Inflammatory macrophage treated with lipopolysaccharide for 1 hour (primary cell): ENCODE measurements around the gene GLI1.
"Not testable (repeated sequence)": the region's sequence is repeated elsewhere in the genome, so short reads cannot be mapped to it uniquely, and the experiment has no call there.

Source experiments
- DNase-seq, 2 donors: peaks; one replicate each; pipeline ENCODE4 v3.0.0-alpha.2; 2020 to 2022

Gene GLI1

GRCh38 chr12:57500213-57500612 is 40.6 kb downstream of the GLI1 start:
- no peak for DNase-seq

- DNase-seq, result not testable (repeated sequence)
Measured at GRCh38 chr12:57502311-57502969, 42.9 kb downstream of the GLI1 start.

- not testable (repeated sequence) for DNase-seq
Measured at GRCh38 chr12:57506541-57506940, 47.0 kb downstream of the GLI1 start.

DNA sequence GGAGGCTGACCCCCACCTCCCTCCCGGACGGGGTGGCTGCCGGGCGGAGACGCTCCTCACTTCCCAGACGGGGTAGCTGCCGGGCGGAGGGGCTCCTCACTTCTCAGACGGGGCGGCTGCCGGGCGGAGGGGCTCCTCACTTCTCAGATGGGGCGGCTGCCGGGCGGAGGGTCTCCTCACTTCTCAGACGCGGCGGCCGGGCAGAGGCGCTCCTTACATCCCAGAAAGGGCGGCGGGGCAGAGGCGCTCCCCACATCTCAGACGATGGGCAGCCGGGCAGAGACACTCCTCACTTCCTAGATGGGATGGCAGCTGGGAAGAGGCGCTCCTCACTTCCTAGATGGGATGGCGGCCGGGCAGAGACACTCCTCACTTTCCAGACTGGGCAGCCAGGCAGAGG is 48.2 kb downstream of the GLI1 start:
- DNase-seq, result not testable (repeated sequence)

DNA sequence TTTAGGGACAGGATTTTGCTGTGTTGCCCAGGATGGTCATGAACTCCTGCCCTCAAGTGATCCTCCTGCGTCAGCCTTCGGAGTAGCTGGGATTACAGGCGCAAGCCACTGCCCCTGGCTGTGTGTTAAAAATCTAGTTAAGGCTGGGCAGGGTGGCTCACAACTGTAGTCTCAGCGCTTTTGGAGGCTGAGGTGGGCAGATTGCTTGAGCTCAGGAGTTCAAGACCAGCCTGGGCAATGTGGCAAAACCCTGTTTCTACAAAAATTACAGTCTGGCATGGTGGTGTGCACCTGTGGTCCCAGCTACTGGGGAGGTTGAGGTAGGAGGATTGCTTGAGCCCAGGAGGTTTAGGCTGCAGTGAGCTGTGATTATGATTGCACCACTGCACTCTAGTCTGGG is 51.6 kb downstream of the GLI1 start:
- no peak for DNase-seq

DNA sequence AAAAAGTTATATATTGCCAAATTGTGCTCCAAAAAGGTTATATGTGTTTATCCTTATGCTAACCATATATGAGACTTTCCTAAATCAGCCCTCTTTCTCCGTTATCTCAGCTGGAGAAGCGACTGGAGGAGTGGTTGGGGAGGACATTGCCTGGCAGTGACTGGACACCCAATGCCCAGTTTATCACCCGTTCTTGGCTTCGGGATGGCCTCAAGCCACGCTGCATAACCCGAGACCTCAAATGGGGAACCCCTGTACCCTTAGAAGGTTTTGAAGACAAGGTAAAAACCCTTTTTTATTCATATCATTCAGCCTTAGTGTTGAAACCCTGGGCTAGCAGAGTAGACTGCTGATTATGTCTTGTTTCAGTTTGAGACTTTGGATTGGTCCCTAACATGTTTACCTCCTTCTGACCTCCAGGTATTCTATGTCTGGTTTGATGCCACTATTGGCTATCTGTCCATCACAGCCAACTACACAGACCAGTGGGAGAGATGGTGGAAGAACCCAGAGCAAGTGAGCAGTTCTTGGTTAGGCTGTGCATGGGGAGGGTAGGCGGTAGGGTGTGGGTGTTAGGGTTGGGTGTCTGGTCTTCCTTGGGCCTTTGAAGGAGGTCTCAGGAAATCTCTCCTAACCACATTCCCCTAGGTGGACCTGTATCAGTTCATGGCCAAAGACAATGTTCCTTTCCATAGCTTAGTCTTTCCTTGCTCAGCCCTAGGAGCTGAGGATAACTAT is 52.2 kb downstream of the GLI1 start:
- no peak for DNase-seq

- DNase-seq, result no peak
Measured at GRCh38 chr12:57512665-57513064, 53.1 kb downstream of the GLI1 start.

DNA sequence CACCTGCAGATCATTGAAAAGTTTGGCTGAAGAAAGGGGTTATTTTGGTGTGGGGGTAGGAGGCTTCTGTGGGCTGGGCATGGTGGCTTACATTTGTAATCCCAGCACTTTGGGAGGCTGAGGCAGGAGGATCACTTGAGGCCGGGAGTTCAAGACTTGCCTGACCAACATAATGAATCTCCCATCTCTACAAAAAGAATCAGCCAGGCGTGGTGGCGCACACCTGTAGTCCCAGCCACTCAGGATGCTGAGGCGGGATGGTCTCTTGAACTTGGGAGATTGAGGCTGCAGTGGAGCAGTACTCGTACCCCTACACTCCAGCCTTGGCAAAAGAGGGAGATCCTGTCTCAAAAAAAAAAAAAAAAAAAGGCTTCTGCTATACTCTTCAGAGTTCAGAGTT is 53.7 kb downstream of the GLI1 start:
- no peak for DNase-seq

- DNase-seq, result not testable (repeated sequence)
Measured at GRCh38 chr12:57513677-57514076, 54.1 kb downstream of the GLI1 start.

- not testable (repeated sequence) for DNase-seq
Measured at GRCh38 chr12:57514246-57514645, 54.7 kb downstream of the GLI1 start.

DNA sequence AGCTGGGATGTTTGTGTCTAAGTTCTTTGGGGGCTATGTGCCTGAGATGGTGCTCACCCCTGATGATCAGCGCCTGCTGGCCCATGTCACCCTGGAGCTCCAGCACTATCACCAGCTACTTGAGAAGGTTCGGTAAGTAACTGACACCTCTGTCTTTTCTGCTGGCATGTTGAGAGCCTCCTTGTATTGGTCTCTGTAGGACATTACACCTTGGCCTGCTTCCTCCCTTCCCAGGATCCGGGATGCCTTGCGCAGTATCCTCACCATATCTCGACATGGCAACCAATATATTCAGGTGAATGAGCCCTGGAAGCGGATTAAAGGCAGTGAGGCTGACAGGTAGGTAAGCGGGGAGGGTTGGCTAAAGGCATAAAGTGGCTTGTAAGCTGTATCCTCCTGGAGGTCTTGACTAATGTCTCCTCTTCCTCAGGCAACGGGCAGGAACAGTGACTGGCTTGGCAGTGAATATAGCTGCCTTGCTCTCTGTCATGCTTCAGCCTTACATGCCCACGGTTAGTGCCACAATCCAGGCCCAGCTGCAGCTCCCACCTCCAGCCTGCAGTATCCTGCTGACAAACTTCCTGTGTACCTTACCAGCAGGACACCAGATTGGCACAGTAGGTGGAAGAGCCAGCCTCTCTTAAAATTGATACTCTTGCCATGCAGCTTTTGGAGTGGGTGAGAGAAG is 55.3 kb downstream of the GLI1 start:
- DNase-seq, result no peak

DNA sequence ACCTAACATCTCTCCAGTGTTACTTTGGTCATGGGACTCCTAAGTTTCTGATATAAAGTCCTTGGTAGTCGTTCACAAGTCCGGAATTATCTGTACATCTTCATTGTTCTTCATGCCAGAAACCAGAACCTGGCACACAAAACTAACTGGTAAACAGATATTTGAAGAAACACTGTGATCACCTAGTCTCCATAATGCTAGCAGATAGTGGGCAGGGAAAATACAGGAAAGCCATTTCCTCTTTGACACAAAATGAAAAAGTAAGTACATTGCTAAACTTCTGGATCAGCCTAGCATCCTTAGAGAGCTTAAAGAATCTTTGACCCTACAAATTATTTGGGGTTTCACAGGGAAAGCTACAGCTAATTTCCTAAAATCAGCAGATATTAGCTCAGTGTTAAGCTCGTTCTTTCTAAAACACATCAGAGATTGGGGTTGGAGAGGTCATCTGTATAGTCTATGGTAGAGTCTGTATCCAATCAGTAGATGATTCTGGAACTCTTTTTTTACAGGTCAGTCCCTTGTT is 55.9 kb downstream of the GLI1 start:
- DNase-seq, result no peak

GRCh38 chr12:57515934-57516541 is 56.5 kb downstream of the GLI1 start:
- DNase-seq, result no peak

GRCh38 chr12:57516617-57517153 is 57.1 kb downstream of the GLI1 start:
- no peak for DNase-seq

DNA sequence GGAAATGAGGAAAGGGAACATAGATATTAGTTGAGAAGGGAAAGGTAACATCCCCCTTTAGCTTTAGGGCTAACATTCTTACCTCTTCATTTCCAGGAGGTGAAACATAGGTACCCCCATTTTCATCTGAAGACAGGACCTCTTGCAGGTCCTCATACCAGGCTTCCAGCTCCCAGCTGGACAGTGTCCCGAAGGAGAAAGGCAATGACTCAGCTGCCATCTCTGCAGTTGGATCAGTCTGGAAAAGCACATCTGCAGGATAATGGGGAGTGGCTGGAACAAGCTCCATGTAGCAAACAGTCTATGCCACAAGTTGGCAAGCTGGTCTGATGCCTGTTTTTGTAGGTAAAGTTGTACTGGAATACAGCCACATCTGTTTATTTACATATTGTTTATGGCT is 57.6 kb downstream of the GLI1 start:
- DNase-seq, result no peak

DNA sequence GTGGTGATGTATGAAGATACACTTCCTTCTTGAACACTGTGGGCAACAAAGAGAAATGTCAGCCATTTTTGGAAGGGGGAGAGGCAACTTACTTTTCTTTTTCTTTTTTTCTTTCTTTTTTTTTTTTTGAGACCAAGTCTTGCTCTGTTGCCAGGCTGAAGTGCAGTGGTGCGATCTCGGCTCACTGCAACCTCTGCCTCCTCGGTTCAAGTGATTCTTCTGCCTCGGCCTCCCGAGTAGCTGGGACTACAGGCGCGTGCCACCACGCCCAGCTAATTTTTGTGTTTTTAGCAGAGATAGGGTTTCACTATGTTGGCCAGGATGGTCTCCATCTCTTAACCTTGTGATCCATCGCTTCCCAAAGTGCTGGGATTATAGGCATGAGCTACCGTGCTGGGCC is 58.1 kb downstream of the GLI1 start:
- DNase-seq, result not testable (repeated sequence)

- no peak for DNase-seq
Measured at GRCh38 chr12:57518176-57518919, 58.8 kb downstream of the GLI1 start.

GRCh38 chr12:57518920-57519795 is 59.6 kb downstream of the GLI1 start:
- peak; percentile 13 to 49 for DNase-seq

DNA sequence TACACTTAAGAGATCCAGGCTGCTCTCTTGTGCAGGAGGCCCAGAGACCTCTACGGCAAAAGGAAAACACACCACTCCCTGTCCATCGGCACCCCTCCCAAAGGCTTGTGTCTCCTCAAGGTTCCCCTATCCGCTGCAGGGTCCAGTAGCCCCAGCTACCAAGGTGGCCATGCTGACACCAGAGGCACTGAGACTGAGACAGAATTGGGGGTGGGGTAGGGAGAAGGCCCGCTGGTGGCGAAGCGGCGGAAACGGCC is 60.1 kb downstream of the GLI1 start:
- peak in 1 of 2 donors; percentile 45 for DNase-seq

DNA sequence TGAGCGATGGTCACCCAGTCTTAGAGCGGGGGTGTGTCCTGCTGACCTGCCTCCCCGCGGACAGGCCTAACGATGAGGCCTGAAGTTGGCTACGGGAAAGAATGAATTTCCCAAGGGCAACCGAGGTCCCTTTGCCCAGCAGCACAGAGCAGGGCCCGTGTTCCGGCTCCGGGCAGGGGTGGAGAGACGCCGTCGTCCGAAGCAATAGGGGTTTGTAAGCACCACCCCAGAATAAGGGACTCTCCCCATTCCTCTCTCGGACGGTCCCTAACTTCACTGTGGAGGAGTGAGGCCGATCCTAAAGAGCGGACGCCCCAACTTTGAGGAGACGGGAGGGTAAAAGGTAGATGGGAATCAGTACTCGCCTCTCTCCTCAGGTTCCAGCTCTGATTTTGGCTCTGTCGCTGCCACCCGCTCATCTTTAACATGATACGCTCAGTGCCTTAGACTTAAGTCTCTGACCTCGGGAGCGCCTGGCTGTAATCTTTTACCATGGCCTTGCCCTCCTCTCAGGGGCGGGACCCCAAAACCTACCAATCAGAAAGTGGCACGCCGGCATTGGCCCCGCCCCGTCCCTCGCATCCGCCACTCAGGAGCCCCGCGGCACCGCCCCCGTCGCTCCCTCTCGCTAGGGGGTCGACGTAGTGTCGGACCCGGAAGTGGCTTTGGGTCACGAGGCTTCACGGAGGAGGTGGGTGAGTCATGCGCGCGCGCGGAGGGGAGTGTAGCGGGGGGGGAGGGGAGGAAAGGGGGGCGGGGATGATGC is 60.7 kb downstream of the GLI1 start, which contains the start of gene DDIT3:
TSS of gene DDIT3 (minus strand) at position 462 of the 766 bp plus-strand sequence. CDS start 3,108 bp downstream, outside the sequence.
- peak; percentile 98 to 100 for DNase-seq
